Subcutaneous abdominal adipose tissue (tissue), 5 donors: Measurements from ENCODE around the gene ST6GALNAC3.
A peak's percentile ranks its signal among the peaks of the same experiment; 100 is the strongest.

Experiments used
- H3K27ac ChIP-seq: one replicate; pipeline ENCODE4 v1.7.0; 2013; ENCODE audit warnings: low read depth, mild to moderate bottlenecking, inconsistent platforms, low read length, moderate library complexity
- H3K27me3 ChIP-seq, 5 donors: one replicate each; pipeline ENCODE4 v1.7.0; 2013; ENCODE audit warnings: low read length in 5 of 5, inconsistent platforms in 1 of 5; ENCODE audit not compliant: control insufficient read depth in 5 of 5, insufficient read depth in 4 of 5
- H3K36me3 ChIP-seq, 5 donors: one replicate each; pipeline ENCODE4 v1.7.0; 2013; ENCODE audit warnings: low read length in 5 of 5; ENCODE audit not compliant: control insufficient read depth in 5 of 5, insufficient read depth in 5 of 5
- H3K4me1 ChIP-seq, 5 donors: one replicate each; pipeline ENCODE4 v1.7.0; 2013; ENCODE audit warnings: low read length in 5 of 5, mild to moderate bottlenecking in 3 of 5, moderate library complexity in 1 of 5; ENCODE audit not compliant: control insufficient read depth in 5 of 5, insufficient read depth in 5 of 5
- H3K4me3 ChIP-seq, 5 donors: one replicate each; pipeline ENCODE4 v1.7.0; 2013; ENCODE audit warnings: low read length in 5 of 5, low read depth in 1 of 5
- H3K9ac ChIP-seq, 5 donors: one replicate each; pipeline ENCODE4 v1.7.0; 2013; ENCODE audit warnings: low read length in 5 of 5, mild to moderate bottlenecking in 4 of 5, moderate library complexity in 3 of 5
- H3K9me3 ChIP-seq, 5 donors: one replicate each; pipeline ENCODE4 v1.7.0; 2013; ENCODE audit warnings: low read length in 5 of 5; ENCODE audit not compliant: control insufficient read depth in 5 of 5
- donor health status: healthy.
- donor health status: healthy.
- donor health status: healthy.
- donor health status: healthy.
- donor health status: healthy.

ST6GALNAC3 gene

GRCh38 chr1:76366726-76367125 lies 292.2 kb downstream of the ST6GALNAC3 start:
- no peak overlapping the region for H3K4me3 ChIP-seq
- H3K9ac ChIP-seq = no peak overlapping the region
- peaks cover 0 to 9% (median 0%) of the 10 kb centered on the region in 5 donors for H3K4me1 ChIP-seq
- H3K27me3 ChIP-seq = no peaks in the 10 kb centered on the region
- H3K36me3 ChIP-seq = no peaks in the 10 kb centered on the region
- no peak overlapping the region for H3K27ac ChIP-seq
- H3K9me3 ChIP-seq = no peaks in the 10 kb centered on the region

- H3K27me3 ChIP-seq = no peaks in the 10 kb centered on the region
- H3K4me1 ChIP-seq = peaks cover 0 to 7% (median 0%) of the 10 kb centered on the region in 5 donors
- H3K9ac ChIP-seq = no peak overlapping the region
- no peaks in the 10 kb centered on the region for H3K36me3 ChIP-seq
- H3K4me3 ChIP-seq = no peak overlapping the region
- H3K27ac ChIP-seq = no peak overlapping the region
- no peaks in the 10 kb centered on the region for H3K9me3 ChIP-seq
Observed at GRCh38 chr1:76371941-76372340, 297.4 kb downstream of the ST6GALNAC3 start.

- H3K9ac ChIP-seq = no peak overlapping the region
- no peaks in the 10 kb centered on the region for H3K4me1 ChIP-seq
Observed at GRCh38 chr1:76374086-76374485, 299.5 kb downstream of the ST6GALNAC3 start.

GRCh38 chr1:76377247-76377646 lies 302.7 kb downstream of the ST6GALNAC3 start:
- H3K9me3 ChIP-seq = no peaks in the 10 kb centered on the region
- H3K36me3 ChIP-seq = no peaks in the 10 kb centered on the region
- peaks cover 0 to 9% (median 6%) of the 10 kb centered on the region in 5 donors for H3K4me1 ChIP-seq
- H3K9ac ChIP-seq = no peak overlapping the region
- no peaks in the 10 kb centered on the region for H3K27me3 ChIP-seq
- H3K4me3 ChIP-seq = no peak overlapping the region
- H3K27ac ChIP-seq = no peak overlapping the region

More at GRCh38 chr1:76374086-76374485, 299.5 kb downstream of the ST6GALNAC3 start:
- Histone ChIP-seq H3K36me3 (no peaks in the 10 kb centered on the region), H3K27me3 (no peaks in the 10 kb centered on the region), H3K4me3 (no peak overlapping the region), H3K27ac (no peak overlapping the region), H3K9me3 (no peaks in the 10 kb centered on the region)

GRCh38 chr1:76379506-76379905 lies 305.0 kb downstream of the ST6GALNAC3 start:
- H3K9ac ChIP-seq = no peak overlapping the region
- H3K4me1 ChIP-seq = peaks cover 0 to 9% (median 6%) of the 10 kb centered on the region in 5 donors
- H3K27ac ChIP-seq = no peak overlapping the region
- H3K27me3 ChIP-seq = no peaks in the 10 kb centered on the region
- no peaks in the 10 kb centered on the region for H3K9me3 ChIP-seq
- no peaks in the 10 kb centered on the region for H3K36me3 ChIP-seq
- H3K4me3 ChIP-seq = no peak overlapping the region

- Histone ChIP-seq H3K9me3 (no peaks in the 10 kb centered on the region), H3K4me3 (no peak overlapping the region), H3K4me1 (peaks cover 0 to 9% (median 6%) of the 10 kb centered on the region in 5 donors), H3K36me3 (no peaks in the 10 kb centered on the region), H3K9ac (peak overlapping the region in 1 of 5 donors; percentile 5), H3K27me3 (no peaks in the 10 kb centered on the region), H3K27ac (no peak overlapping the region)
Observed at GRCh38 chr1:76381450-76382097, 307.0 kb downstream of the ST6GALNAC3 start.

GRCh38 chr1:76388261-76388660 lies 313.7 kb downstream of the ST6GALNAC3 start:
- Histone ChIP-seq H3K27ac (no peak overlapping the region), H3K36me3 (no peaks in the 10 kb centered on the region), H3K9me3 (no peaks in the 10 kb centered on the region), H3K9ac (no peak overlapping the region), H3K4me3 (no peak overlapping the region), H3K27me3 (no peaks in the 10 kb centered on the region), H3K4me1 (peaks cover 0 to 13% (median 5%) of the 10 kb centered on the region in 5 donors)

- no peaks in the 10 kb centered on the region for H3K9me3 ChIP-seq
- no peaks in the 10 kb centered on the region for H3K36me3 ChIP-seq
- H3K27me3 ChIP-seq = no peaks in the 10 kb centered on the region
- peaks cover 0 to 13% (median 5%) of the 10 kb centered on the region in 5 donors for H3K4me1 ChIP-seq
- no peak overlapping the region for H3K27ac ChIP-seq
- H3K9ac ChIP-seq = no peak overlapping the region
- no peak overlapping the region for H3K4me3 ChIP-seq
Observed at GRCh38 chr1:76390456-76390855, 315.9 kb downstream of the ST6GALNAC3 start.

GRCh38 chr1:76395059-76395458 lies 320.5 kb downstream of the ST6GALNAC3 start:
- Histone ChIP-seq H3K9me3 (no peaks in the 10 kb centered on the region), H3K4me1 (peaks cover 0 to 9% (median 5%) of the 10 kb centered on the region in 5 donors), H3K4me3 (no peak overlapping the region), H3K9ac (no peak overlapping the region), H3K27me3 (no peaks in the 10 kb centered on the region), H3K27ac (no peak overlapping the region), H3K36me3 (no peaks in the 10 kb centered on the region)

- H3K4me3 ChIP-seq = no peak overlapping the region
- H3K27me3 ChIP-seq = no peaks in the 10 kb centered on the region
- no peaks in the 10 kb centered on the region for H3K4me1 ChIP-seq
- H3K36me3 ChIP-seq = no peaks in the 10 kb centered on the region
- H3K9ac ChIP-seq = no peak overlapping the region
- peaks cover 0 to 3% (median 0%) of the 10 kb centered on the region in 5 donors for H3K9me3 ChIP-seq
- H3K27ac ChIP-seq = no peak overlapping the region
Observed at GRCh38 chr1:76402128-76402527, 327.6 kb downstream of the ST6GALNAC3 start.
